ENCODE results near the gene ADGRG1. TPM values are rescaled to one million over a fixed set of nuclear protein-coding genes. Genes with fewer than 3 reads are reported as not detected.

Gene ADGRG1
- total RNA-seq, 4 donors from 2014 or later = 40.0 to 55.3 (median 45.7) TPM

DNA sequence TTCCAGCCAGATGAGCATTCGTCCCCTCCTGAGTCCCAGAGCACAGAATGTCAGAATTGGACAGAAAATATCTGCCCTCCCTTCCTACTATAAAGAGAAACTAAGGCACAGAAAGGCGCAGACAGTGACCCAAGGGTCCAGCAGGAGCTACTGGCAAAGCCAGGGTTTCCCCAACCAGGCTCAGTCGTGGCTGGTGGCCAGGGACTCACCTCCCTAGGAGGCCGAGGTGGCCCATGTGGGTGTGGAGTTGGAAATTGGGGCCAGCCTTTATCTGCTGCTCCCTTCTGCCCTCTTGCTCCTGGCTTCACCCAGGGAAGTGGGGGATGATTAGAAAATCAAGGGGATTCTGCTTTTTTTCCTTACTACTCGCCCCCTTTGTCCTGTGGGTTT is 67.2 kb downstream of the ADGRG1 start:
- Histone ChIP-seq H3K9me3 (no peaks in the 10 kb centered on the region), H3K4me3 (no peak overlapping the region), H3K36me3 (no peaks in the 10 kb centered on the region), H3K27ac (no peak overlapping the region), H3K4me1 (no peaks in the 10 kb centered on the region), H3K27me3 (no peaks in the 10 kb centered on the region)
- TF ChIP-seq POLR2A (IDR thresholded peaks at IDR 0.05) (no peak), POLR2AphosphoS5 (IDR thresholded peaks at IDR 0.05) (no peak), EP300 (IDR thresholded peaks at IDR 0.05; ENCODE audit: low read depth) (no peak)
- TF ChIP-seq, protein P1, sequence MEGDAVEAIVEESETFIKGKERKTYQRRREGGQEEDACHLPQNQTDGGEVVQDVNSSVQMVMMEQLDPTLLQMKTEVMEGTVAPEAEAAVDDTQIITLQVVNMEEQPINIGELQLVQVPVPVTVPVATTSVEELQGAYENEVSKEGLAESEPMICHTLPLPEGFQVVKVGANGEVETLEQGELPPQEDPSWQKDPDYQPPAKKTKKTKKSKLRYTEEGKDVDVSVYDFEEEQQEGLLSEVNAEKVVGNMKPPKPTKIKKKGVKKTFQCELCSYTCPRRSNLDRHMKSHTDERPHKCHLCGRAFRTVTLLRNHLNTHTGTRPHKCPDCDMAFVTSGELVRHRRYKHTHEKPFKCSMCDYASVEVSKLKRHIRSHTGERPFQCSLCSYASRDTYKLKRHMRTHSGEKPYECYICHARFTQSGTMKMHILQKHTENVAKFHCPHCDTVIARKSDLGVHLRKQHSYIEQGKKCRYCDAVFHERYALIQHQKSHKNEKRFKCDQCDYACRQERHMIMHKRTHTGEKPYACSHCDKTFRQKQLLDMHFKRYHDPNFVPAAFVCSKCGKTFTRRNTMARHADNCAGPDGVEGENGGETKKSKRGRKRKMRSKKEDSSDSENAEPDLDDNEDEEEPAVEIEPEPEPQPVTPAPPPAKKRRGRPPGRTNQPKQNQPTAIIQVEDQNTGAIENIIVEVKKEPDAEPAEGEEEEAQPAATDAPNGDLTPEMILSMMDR (IDR thresholded peaks at IDR 0.05) = no peak
- intact Hi-C loops (cut with DNase I; ENCODE audit: low total_unique reads) = no loop called here
- in situ Hi-C loops (cut with MboI; ENCODE audit: low pct_ligation_motif_present in 1 of 4, low pct_unique_long_range_greater_than_20kb in 1 of 4, low sequenced_read_pairs in 3 of 4) = no loop called here
- whole genome bisulfite sequencing, 2 donors (ENCODE audit: low coverage in 1 of 2) = 64 to 78% methylated on average over 1 to 5 of the region's 5 CpGs
- DNase-seq = no peak

DNA sequence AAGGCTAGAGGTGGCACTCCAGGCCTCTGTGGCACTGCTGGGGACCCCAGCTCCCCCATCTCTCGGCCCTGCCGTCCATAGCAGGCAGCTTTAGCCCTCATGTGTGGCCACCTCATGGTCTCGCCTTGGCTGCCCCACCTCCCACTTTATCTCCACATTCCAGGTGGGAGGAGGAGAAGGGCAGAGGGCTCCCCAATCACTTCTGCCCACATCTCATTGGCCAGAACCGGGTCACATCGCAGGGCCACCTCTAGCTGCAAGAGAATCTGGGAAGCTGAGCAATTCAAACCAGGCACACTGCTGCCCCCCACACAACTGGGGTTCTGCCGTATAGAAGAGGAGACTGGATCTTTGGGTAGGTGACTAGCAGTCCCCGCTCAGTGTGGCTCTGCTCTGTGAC is 67.8 kb downstream of the ADGRG1 start:
- WGBS, 2 donors (ENCODE audit: low coverage in 1 of 2) = 79% methylated on average over 7 of the region's 7 CpGs; no CpG with 5 or more reads in 1 of the 2 donors
- no peaks in the 10 kb centered on the region for H3K36me3 ChIP-seq
- DNase-seq = no peak
- intact Hi-C loops (cut with DNase I; ENCODE audit: low total_unique reads) (no loop called here), in situ Hi-C loops (cut with MboI; ENCODE audit: low pct_ligation_motif_present in 1 of 4, low pct_unique_long_range_greater_than_20kb in 1 of 4, low sequenced_read_pairs in 3 of 4) (no loop called here)
- no peaks in the 10 kb centered on the region for H3K27me3 ChIP-seq
- no peak overlapping the region for H3K27ac ChIP-seq
- H3K4me3 ChIP-seq = no peak overlapping the region
- H3K4me1 ChIP-seq = no peaks in the 10 kb centered on the region
- H3K9me3 ChIP-seq = no peaks in the 10 kb centered on the region
- TF ChIP-seq EP300 (IDR thresholded peaks at IDR 0.05; ENCODE audit: low read depth) = no peak
- no peak for TF ChIP-seq POLR2AphosphoS5 (IDR thresholded peaks at IDR 0.05)
- TF ChIP-seq, protein P1 (IDR thresholded peaks at IDR 0.05) = no peak
- TF ChIP-seq POLR2A (IDR thresholded peaks at IDR 0.05) = no peak

- no peaks in the 10 kb centered on the region for H3K36me3 ChIP-seq
- 89 to 91% methylated on average over 9 to 17 of the region's 17 CpGs for WGBS, 2 donors (ENCODE audit: low coverage in 1 of 2)
These were observed 69.6 kb downstream of the ADGRG1 start for GRCh38 chr16:57697896-57698537.

GRCh38 chr16:57698812-57699405 is 70.5 kb downstream of the ADGRG1 start:
- WGBS, 2 donors (ENCODE audit: low coverage in 1 of 2) = 78 to 90% methylated on average over 4 to 15 of the region's 16 CpGs
- TF ChIP-seq POLR2AphosphoS5 (IDR thresholded peaks at IDR 0.05) = no peak
- no peak for TF ChIP-seq EP300 (IDR thresholded peaks at IDR 0.05; ENCODE audit: low read depth)
- TF ChIP-seq, protein P1 (IDR thresholded peaks at IDR 0.05) = no peak
- TF ChIP-seq POLR2A (IDR thresholded peaks at IDR 0.05) = no peak
- H3K36me3 ChIP-seq = no peaks in the 10 kb centered on the region
- no peaks in the 10 kb centered on the region for H3K4me1 ChIP-seq
- no peaks in the 10 kb centered on the region for H3K27me3 ChIP-seq
- no peak for DNase-seq
- H3K4me3 ChIP-seq = no peak overlapping the region
- in situ Hi-C loops (cut with MboI; ENCODE audit: low pct_ligation_motif_present in 1 of 4, low pct_unique_long_range_greater_than_20kb in 1 of 4, low sequenced_read_pairs in 3 of 4) (no loop called here), intact Hi-C loops (cut with DNase I; ENCODE audit: low total_unique reads) (no loop called here)
- no peaks in the 10 kb centered on the region for H3K9me3 ChIP-seq
- no peak overlapping the region for H3K27ac ChIP-seq

More at GRCh38 chr16:57697896-57698537, 69.6 kb downstream of the ADGRG1 start:
- Histone ChIP-seq H3K9me3 (no peaks in the 10 kb centered on the region), H3K27ac (no peak overlapping the region), H3K27me3 (no peaks in the 10 kb centered on the region), H3K4me3 (no peak overlapping the region), H3K4me1 (no peaks in the 10 kb centered on the region)
- no peak for DNase-seq
- no peak for TF ChIP-seq POLR2AphosphoS5 (IDR thresholded peaks at IDR 0.05)
- no peak for TF ChIP-seq POLR2A (IDR thresholded peaks at IDR 0.05)
- TF ChIP-seq EP300 (IDR thresholded peaks at IDR 0.05; ENCODE audit: low read depth) = no peak
- TF ChIP-seq, protein P1 (IDR thresholded peaks at IDR 0.05) = no peak
- in situ Hi-C loops (cut with MboI; ENCODE audit: low pct_ligation_motif_present in 1 of 4, low pct_unique_long_range_greater_than_20kb in 1 of 4, low sequenced_read_pairs in 3 of 4) (no loop called here), intact Hi-C loops (cut with DNase I; ENCODE audit: low total_unique reads) (no loop called here)

Data from transverse colon (tissue), 4 donors.